Colonic mucosa (tissue), 4 donors: ENCODE measurements around the gene ECHDC1. TPM values are rescaled to one million over a fixed set of nuclear protein-coding genes. Genes with fewer than 3 reads are reported as not detected.

ENCODE experiments used
- DNase-seq: peaks from one replicate; pipeline ENCODE4 v3.0.0-alpha.2; 2020
- H3K27ac ChIP-seq: fragments of 200-600 bp; one replicate; pipeline ENCODE4 v1.8.0; 2021
- H3K27me3 ChIP-seq: fragments of 200-600 bp; one replicate; pipeline ENCODE4 v1.8.0; 2021
- H3K36me3 ChIP-seq: fragments of 200-600 bp; one replicate; pipeline ENCODE4 v1.8.0; 2021
- H3K4me1 ChIP-seq: fragments of 200-600 bp; one replicate; pipeline ENCODE4 v1.8.0; 2021; ENCODE audit warnings: mild to moderate bottlenecking
- H3K4me3 ChIP-seq: fragments of 200-600 bp; one replicate; pipeline ENCODE4 v1.8.0; 2021
- H3K9ac ChIP-seq, 2 donors: one replicate each; pipeline ENCODE4 v1.7.0; 2013; ENCODE audit warnings: control low read depth in 2 of 2, low read depth in 2 of 2, low read length in 2 of 2
- H3K9me3 ChIP-seq: fragments of 200-600 bp; one replicate; pipeline ENCODE4 v1.8.0; 2021
- intact Hi-C: fragments of 100-400 bp; cut with DNase I; formaldehyde crosslinking; loops from one replicate; pipeline ENCODE4 v1.14.1; 2022
- total RNA-seq, 2 donors: library from RNA; stranded (reverse); fragmentation: NEBNext Ultra II Directional in 1 of 2; extraction: Animal tissue kit (Norgen Biotek cat#: 25700) in 1 of 2; gene quantifications; one replicate each; pipeline ENCODE4 v1.2.1, GENCODE V29; 2021
- TF ChIP-seq, protein P1 (sequence below): fragments of 200-600 bp; IDR thresholded peaks from one replicate; pipeline ENCODE4 v1.8.0; 2022; ENCODE audit warnings: antibody characterized with exemption, mild to moderate bottlenecking
- donor health status: healthy.
- donor health status: DM: no; HTN: no; CAD: no.
- donor health status: DM: no; HTN: no; CAD: no.

The ECHDC1 gene
- total RNA-seq, 2 donors from 2014 or later, result 56.1 to 111 TPM

DNA sequence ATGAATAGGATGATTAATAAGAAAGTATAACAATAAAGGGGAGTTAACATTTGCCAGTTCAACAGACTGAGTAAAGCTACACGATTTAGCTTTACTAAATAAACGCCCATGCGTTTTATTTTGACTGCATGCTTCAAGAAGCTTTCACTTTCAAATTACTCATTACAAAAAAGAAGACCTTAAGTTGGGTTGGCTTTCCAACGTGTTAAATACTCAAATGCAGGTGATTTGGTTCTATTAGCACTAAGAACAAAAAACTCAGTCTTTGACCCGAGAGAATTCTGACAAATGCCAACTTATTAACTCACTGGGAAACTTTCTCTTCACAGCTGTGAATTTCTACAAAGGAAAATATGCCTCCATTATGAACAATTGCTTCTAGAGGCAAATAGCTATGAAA, 51.9 kb downstream of the ECHDC1 start:
- intact Hi-C loops, result no loop called here
- Histone ChIP-seq H3K4me1 (no peaks in the 10 kb centered on the region), H3K27ac (no peak overlapping the region), H3K4me3 (no peak overlapping the region), H3K27me3 (no peaks in the 10 kb centered on the region), H3K9me3 (no peaks in the 10 kb centered on the region), H3K36me3 (peaks cover 16% of the 10 kb centered on the region), H3K9ac (no peak overlapping the region)
- DNase-seq, result no peak
- TF ChIP-seq, protein P1, sequence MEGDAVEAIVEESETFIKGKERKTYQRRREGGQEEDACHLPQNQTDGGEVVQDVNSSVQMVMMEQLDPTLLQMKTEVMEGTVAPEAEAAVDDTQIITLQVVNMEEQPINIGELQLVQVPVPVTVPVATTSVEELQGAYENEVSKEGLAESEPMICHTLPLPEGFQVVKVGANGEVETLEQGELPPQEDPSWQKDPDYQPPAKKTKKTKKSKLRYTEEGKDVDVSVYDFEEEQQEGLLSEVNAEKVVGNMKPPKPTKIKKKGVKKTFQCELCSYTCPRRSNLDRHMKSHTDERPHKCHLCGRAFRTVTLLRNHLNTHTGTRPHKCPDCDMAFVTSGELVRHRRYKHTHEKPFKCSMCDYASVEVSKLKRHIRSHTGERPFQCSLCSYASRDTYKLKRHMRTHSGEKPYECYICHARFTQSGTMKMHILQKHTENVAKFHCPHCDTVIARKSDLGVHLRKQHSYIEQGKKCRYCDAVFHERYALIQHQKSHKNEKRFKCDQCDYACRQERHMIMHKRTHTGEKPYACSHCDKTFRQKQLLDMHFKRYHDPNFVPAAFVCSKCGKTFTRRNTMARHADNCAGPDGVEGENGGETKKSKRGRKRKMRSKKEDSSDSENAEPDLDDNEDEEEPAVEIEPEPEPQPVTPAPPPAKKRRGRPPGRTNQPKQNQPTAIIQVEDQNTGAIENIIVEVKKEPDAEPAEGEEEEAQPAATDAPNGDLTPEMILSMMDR, result no peak

DNA sequence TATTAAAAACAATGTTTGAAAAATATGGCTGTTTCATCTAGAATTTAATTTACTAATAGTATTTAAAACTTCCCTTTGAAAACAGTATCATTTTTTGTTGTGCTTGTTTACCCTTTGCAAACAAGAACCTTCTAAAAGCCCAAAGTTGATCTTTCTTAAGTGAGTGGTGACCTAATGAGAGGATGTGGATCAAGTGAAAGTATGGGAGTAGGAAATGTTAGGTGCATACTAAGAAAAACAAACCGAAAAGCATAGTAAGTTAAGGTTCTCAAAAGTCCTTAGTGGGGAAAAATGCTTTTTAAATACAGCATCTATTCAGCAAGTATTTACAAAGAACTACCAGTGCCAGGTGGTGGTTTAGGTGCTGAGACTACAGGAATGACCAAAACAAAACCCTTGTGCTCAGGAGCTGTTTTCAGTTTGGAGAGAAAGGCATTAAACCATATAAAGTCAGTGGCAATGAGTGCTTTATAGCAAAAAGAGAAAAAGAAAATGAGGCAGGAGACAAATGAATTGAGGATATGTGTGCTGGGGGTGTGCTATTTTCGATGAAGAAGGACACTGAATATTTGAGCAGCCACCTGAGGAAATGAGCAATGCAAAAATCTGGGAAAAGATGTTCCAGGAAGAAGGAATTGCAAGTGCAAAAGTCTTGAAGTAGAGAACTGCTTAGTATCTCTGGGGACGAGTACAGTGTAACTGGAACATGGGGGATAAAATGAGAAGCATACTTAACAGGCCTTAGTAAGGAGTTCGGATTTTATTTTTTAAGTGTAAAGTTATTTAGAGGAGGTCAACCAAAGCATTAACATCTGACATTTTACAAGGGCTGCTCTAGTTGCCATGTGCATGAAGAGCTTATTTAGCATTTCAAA, 52.8 kb downstream of the ECHDC1 start:
- Histone ChIP-seq H3K27me3 (no peaks in the 10 kb centered on the region), H3K36me3 (peaks cover 16% of the 10 kb centered on the region), H3K4me1 (no peaks in the 10 kb centered on the region), H3K4me3 (no peak overlapping the region), H3K9me3 (no peaks in the 10 kb centered on the region), H3K9ac (no peak overlapping the region), H3K27ac (no peak overlapping the region)
- intact Hi-C loops, result no loop called here
- DNase-seq, result no peak
- TF ChIP-seq, protein P1, result no peak

DNA sequence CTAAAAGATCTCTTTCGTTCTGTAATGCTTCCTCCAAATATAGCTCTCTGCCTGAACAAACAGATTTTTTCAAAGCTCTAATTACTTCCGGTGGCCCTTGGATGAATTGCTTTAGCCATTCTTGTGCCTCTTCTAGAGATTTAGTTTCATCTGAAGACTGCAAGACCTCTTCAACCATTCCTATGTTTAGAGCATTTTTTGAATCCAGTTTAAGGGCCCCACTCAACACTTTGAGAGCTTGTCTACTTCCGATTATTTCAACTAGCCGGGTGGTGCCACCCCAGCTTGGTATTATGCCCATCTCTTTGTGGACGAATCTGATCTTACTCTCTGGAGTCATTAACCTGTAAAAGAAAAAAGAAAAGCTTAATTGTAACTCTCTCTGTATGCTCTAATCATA, 53.5 kb downstream of the ECHDC1 start:
- H3K9me3 ChIP-seq, result no peaks in the 10 kb centered on the region
- no peak overlapping the region for H3K4me3 ChIP-seq
- H3K4me1 ChIP-seq, result no peaks in the 10 kb centered on the region
- TF ChIP-seq, protein P1, result no peak
- peaks cover 16% of the 10 kb centered on the region for H3K36me3 ChIP-seq
- no peaks in the 10 kb centered on the region for H3K27me3 ChIP-seq
- intact Hi-C loops, result no loop called here
- no peak overlapping the region for H3K27ac ChIP-seq
- no peak for DNase-seq
- H3K9ac ChIP-seq, result no peak overlapping the region

DNA sequence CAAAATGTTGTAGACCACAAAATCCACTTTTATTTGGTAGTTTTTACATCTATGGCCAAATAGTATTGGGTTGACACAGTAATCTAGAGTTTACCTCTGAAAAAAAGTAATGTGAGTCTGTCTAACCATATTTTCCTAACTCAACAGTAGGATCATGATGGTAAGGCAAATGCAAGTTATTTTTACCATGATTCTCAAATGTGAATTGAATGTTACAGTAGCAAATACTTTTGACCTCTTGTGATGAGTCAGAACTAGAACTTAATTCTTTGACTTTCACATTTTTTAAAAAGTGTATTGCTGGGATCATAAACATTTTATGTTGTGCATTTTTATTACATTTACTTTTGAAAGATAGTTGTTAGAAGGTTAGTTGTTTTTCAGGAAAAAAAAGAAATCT, 54.7 kb downstream of the ECHDC1 start:
- H3K4me1 ChIP-seq, result no peaks in the 10 kb centered on the region
- TF ChIP-seq, protein P1, result no peak
- peaks cover 16% of the 10 kb centered on the region for H3K36me3 ChIP-seq
- DNase-seq, result no peak
- no peak overlapping the region for H3K9ac ChIP-seq
- intact Hi-C loops, result no loop called here
- no peaks in the 10 kb centered on the region for H3K9me3 ChIP-seq
- no peak overlapping the region for H3K27ac ChIP-seq
- no peak overlapping the region for H3K4me3 ChIP-seq
- H3K27me3 ChIP-seq, result no peaks in the 10 kb centered on the region

DNA sequence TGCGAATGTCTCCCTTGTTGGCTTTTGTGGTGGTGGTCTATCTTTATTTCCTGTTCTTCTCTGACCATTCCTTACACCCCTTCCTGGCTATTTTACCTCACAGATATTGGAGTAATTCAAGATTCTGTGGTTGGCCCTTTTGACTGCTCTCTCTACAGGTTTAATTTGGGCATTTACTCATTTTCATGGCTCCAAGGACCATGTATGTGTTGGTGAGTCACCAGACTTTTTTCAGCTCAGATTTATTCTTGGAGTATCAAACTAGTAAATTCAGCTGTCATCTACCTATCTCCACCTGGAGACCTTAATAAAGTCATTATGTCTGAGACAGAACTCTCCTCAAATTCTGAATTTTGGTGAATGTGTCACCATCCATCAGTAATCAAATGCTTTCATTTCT, 61.2 kb downstream of the ECHDC1 start:
- H3K36me3 ChIP-seq, result peaks cover 11% of the 10 kb centered on the region
- intact Hi-C loops, result no loop called here
- no peaks in the 10 kb centered on the region for H3K27me3 ChIP-seq

More for the DNA sequence above, 61.2 kb downstream of the ECHDC1 start:
- Histone ChIP-seq H3K9me3 (no peaks in the 10 kb centered on the region), H3K27ac (no peak overlapping the region), H3K4me3 (no peak overlapping the region), H3K4me1 (no peaks in the 10 kb centered on the region), H3K9ac (no peak overlapping the region)
- TF ChIP-seq, protein P1, result no peak
- no peak for DNase-seq
